NCI-H2029 (cell line): ENCODE data around the gene PLPPR1.
"Not testable (repeated sequence)": the region's sequence is repeated elsewhere in the genome, so short reads cannot be mapped to it uniquely, and the experiment has no call there.

Experiments
- DNase-seq: peaks from one replicate; lab custom pipeline; 2025; lab: John Stamatoyannopoulos, UW

The PLPPR1 gene

DNA sequence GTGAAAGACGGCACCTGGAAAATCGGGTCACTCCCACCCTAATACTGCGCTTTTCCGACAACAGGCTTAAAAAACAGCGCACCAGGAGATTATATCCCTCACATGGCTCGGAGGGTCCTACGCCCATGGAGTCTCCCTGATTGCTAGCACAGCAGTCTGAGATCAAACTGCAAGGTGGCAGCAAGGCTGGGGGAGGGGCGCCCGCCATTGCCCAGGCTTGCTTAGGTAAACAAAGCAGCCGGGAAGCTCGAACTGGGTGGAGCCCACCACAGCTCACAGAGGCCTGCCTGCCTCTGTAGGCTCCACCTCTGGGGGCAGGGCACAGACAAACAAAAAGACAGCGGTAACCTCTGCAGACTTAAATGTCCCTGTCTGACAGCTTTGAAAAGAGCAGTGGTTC lies 262.5 kb downstream of the PLPPR1 start:
- DNase-seq, result not testable (repeated sequence)

- DNase-seq, result no peak
These were observed 271.4 kb downstream of the PLPPR1 start for GRCh38 chr9:101299901-101300300.

- peak; percentile 78 for DNase-seq
These were observed 278.5 kb downstream of the PLPPR1 start for GRCh38 chr9:101307051-101307450.

DNA sequence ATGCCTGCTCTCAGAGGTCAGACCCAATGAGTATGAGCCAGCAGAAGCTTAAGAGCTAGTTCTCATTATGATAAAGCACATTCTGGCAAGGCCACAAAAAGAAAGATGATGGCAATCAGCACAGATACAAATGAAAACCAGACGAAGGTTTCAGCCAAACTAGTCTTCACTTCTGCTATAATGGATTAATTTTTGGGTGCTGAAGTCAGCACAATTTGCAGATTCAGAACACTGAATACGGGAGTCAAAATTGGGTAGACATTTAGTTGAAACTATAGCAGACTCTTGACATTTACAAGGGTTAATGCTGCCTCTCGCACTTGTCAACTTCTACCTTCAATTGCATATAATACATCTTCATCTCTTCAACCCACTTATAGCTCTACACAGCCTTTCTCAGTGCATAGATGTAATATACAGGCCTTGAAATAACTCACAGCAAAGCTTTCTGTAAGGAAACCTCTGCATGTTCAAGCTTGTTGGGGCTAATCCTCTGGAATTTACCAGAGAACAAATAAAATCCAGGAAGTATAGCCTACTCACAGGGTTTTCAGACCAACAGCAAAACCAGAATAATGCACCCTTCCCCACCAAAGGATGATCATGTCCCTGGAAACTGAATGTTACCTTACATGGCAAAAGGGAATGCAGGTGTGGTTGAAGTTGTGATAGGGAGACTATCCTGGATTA lies 279.1 kb downstream of the PLPPR1 start:
- DNase-seq, result peak; percentile 51

- DNase-seq, result no peak
These were observed 280.6 kb downstream of the PLPPR1 start for GRCh38 chr9:101309139-101309538.

DNA sequence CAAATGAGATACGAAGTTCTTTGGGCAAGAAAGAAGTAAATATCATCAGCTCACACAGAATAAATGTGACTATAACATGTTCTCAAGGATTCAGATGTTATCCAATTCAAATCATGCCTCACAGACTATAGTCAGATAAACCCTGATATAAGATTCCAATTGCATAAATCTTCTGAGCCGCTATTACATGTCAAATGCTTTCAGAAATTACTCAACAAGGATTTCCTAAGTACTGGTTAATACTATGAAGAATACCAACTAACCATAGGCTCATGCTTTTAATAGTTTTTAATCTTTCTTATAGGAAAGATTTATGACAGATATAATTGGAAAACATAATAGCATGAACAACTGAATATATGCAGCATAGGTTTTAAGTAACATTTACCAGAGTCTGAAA lies 282.7 kb downstream of the PLPPR1 start:
- DNase-seq, result no peak

- DNase-seq, result peak; percentile 84
These were observed 283.4 kb downstream of the PLPPR1 start for GRCh38 chr9:101311758-101312420.

DNA sequence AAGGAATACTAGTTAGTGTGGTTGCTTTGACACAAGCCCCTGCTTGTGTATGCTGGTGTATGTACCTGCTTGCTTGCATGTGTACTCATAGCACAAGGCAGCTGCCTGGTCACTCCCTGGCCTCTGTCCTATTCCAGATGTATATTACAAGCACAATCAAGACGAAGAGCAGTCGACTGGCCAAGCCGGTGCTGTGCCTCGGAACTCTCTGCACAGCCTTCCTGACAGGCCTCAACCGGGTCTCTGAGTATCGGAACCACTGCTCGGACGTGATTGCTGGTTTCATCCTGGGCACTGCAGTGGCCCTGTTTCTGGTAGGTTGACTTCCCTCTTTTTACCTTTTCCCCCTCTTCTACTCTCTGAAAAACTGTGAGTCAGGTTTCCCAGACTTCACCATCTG lies 284.1 kb downstream of the PLPPR1 start:
- no peak for DNase-seq

- DNase-seq, result no peak
These were observed 286.6 kb downstream of the PLPPR1 start for GRCh38 chr9:101315112-101315450.

GRCh38 chr9:101317735-101318134 lies 289.2 kb downstream of the PLPPR1 start:
- no peak for DNase-seq

- no peak for DNase-seq
These were observed 294.6 kb downstream of the PLPPR1 start for GRCh38 chr9:101323129-101323528.

DNA sequence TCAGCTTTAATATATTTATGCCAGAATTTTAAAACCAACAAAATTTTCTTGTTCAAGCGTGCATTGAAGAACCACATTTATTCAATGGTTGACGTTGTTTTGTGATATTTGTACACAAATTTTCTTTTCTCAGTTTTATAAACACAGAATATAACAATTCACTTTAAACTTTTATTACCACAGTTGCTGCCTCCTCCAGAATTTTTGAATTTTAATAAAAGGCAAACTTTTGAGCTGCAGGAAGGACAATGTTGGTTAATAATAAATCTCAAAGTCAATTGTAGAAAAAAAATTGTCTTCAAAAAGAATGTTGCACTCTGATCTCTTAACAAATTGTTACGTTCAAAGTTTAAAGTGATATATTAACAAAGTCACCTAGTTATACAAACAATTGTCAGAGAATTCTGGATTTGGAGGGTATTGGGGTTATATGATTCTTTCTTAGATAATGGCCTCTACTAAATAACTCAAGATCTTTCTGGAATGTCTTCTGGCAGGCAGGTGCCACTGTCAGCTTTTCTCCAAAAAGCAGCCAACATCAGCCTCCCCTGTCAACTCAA lies 295.8 kb downstream of the PLPPR1 start:
- no peak for DNase-seq

DNA sequence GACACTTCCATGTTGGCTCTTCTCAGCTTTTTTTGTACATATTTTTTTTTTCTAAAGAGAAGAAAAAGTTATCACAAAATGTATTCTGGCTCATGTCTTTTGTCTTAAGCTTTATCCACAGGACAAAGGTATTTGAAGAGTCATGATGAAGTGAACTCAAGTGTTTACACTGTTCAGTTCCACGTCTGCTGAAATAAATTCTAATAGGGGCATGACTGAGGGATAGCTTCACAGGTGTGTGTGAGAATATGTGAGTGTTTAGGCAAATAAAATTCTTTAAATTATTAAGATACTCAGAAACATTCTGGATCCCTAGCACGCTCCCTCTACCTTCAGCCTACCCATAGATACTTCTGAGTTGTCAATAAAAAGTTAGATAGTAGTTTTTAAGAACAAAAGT lies 296.5 kb downstream of the PLPPR1 start:
- DNase-seq, result peak; percentile 13

GRCh38 chr9:101326035-101326434 lies 297.5 kb downstream of the PLPPR1 start:
- no peak for DNase-seq

GRCh38 chr9:101326501-101326900 lies 298.0 kb downstream of the PLPPR1 start:
- peak; percentile 64 for DNase-seq

DNA sequence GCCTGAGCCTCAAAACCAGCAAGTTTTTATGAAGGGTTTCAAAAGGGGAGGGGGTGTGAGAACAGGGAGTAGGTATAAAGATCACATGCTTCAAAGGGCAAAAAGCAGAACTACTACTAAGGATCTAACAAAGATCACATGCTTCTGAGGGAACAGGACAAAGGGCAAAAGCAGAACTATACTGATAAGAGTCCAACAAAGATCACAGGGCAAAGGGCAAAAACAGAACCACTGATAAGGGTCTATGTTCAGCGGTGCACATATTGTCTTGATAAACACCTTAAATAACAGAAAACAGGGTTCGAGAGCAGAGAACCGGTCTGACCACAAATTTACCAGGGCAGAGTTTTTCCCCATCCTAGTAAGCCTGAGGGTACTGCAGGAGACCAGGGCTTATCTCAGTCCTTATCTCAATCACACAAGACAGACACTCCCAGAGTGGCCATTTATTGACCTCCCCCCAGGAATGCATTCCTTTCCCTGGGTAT lies 298.9 kb downstream of the PLPPR1 start:
- DNase-seq, result not testable (repeated sequence)

GRCh38 chr9:101332362-101332761 lies 303.8 kb downstream of the PLPPR1 start:
- DNase-seq, result no peak

- no peak for DNase-seq
These were observed 305.0 kb downstream of the PLPPR1 start for GRCh38 chr9:101333490-101333889.

DNA sequence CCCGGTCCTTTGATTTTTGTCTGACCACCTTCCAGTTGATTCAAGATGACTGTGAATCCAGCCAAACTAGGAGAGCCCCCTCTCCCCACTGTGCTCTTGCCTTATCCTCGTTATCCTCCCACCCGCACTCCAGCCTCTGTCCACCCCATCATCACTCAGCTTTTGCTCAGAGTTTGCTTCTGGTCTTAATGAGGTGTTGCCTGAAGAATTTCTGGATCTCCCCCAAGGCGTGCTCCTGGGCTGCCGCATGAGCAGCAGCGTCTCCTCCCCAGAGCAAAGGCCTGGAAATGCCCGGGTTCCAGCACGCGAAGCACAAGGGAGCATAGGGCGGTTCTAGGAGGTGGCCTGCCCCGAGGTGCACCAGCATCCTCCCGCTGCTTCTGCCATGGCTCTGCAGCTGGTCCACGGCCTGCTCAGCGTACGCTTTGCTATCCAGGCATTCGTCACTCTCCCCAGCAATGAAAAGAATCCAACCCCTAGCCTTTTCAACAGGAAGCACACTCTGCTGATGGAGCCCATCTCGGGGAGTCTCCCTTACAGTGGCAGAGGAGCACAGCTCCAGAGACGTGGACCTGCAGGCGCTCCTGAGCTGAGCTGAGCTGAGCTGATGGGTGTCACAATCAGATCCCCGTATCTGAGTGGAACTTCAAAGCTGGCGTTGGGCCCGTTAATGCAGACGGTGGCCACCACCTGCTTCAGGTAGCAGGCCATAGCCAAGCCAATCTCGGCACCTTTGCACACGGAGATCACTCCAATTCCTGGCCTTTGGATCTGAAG lies 305.6 kb downstream of the PLPPR1 start:
- DNase-seq, result peak; percentile 3

DNA sequence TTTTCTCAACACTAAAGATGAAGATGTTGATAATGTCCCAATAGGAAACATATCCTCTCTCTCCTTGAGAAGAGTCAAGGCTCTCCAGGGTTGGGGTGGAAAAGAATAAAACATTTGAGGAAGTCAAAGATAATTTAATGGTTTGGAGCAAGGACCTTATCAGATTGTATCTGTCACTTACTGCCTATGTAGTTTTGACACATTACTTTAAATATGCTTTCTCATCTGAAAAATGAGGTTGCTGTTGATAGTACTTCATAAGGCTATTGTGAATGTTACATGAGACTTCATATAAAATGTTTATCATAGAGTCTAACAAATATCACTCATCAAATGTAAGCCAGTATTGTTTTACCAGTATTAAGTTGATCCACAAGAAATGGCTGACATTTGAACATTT lies 307.6 kb downstream of the PLPPR1 start:
- DNase-seq, result no peak

DNA sequence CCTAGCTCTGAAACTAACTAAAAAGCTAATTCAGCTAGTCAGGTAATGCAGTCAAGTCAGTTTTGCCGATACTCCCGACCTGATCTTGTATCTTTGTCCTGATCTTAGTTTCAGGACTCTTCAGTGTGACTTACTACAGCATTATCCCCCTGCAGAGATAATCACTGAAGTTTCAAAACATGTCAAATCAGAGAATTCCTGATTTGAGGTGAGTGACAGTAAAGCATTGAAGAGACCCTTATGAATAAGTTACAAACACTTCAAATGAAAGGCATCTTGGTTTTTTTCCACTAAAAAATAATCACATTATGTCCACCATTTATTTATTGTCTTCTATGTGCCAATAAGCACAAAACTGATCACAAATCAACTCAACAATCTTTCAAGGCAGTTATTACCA lies 308.7 kb downstream of the PLPPR1 start:
- DNase-seq, result no peak

DNA sequence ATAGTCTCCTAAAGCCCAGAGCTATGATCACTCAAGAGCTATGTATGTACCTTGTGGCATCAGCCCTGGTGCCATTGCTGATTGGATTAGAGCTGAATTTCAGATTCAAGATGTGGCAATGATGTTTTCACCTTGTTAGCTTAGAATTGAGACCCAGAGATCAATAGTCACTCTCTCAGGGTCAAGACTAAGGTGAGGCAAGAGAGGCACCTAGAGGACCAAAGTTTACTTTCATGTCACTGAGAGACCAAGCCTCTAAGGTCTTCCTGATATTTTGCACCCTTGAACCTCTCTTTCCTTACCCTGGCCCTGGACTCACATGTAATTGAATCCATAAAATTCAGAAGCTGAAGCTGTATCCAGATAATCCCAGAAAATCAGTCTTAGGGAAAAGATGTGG lies 313.4 kb downstream of the PLPPR1 start:
- no peak for DNase-seq

- no peak for DNase-seq
These were observed 314.1 kb downstream of the PLPPR1 start for GRCh38 chr9:101342595-101342994.
